ENCODE results near the gene NCKAP5.

NCKAP5 gene

GRCh38 chr2:133574620-133575019 is 6.4 kb upstream of the NCKAP5 start:
- Histone ChIP-seq H3K4me3 (ENCODE audit: low read depth in 1 of 2, low read length in 1 of 2) (no peak overlapping the region), H3K27me3 (no peaks in the 10 kb centered on the region), H3K4me1 (ENCODE audit: control insufficient read depth in 1 of 2, insufficient read depth in 1 of 2, low read depth in 1 of 2, low read length in 1 of 2) (no peaks in the 10 kb centered on the region), H3K27ac (no peak overlapping the region), H3K9me3 (no peaks in the 10 kb centered on the region), H3K36me3 (no peaks in the 10 kb centered on the region)
- TF ChIP-seq, protein P1, sequence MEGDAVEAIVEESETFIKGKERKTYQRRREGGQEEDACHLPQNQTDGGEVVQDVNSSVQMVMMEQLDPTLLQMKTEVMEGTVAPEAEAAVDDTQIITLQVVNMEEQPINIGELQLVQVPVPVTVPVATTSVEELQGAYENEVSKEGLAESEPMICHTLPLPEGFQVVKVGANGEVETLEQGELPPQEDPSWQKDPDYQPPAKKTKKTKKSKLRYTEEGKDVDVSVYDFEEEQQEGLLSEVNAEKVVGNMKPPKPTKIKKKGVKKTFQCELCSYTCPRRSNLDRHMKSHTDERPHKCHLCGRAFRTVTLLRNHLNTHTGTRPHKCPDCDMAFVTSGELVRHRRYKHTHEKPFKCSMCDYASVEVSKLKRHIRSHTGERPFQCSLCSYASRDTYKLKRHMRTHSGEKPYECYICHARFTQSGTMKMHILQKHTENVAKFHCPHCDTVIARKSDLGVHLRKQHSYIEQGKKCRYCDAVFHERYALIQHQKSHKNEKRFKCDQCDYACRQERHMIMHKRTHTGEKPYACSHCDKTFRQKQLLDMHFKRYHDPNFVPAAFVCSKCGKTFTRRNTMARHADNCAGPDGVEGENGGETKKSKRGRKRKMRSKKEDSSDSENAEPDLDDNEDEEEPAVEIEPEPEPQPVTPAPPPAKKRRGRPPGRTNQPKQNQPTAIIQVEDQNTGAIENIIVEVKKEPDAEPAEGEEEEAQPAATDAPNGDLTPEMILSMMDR (IDR thresholded peaks at IDR 0.05): no peak

- H3K27ac ChIP-seq: no peak overlapping the region
- H3K36me3 ChIP-seq: no peaks in the 10 kb centered on the region
- TF ChIP-seq, protein P1 (IDR thresholded peaks at IDR 0.05): no peak
- H3K27me3 ChIP-seq: peaks cover 2% of the 10 kb centered on the region
- H3K4me1 ChIP-seq (ENCODE audit: control insufficient read depth in 1 of 2, insufficient read depth in 1 of 2, low read depth in 1 of 2, low read length in 1 of 2): no peaks in the 10 kb centered on the region
- H3K9me3 ChIP-seq: no peaks in the 10 kb centered on the region
- no peak overlapping the region for H3K4me3 ChIP-seq (ENCODE audit: low read depth in 1 of 2, low read length in 1 of 2)
Observed at GRCh38 chr2:133574186-133574585, 5.9 kb upstream of the NCKAP5 start.

GRCh38 chr2:133573491-133574162 is 5.4 kb upstream of the NCKAP5 start:
- Histone ChIP-seq H3K27me3 (peaks cover 8% of the 10 kb centered on the region), H3K36me3 (no peaks in the 10 kb centered on the region), H3K4me1 (ENCODE audit: control insufficient read depth in 1 of 2, insufficient read depth in 1 of 2, low read depth in 1 of 2, low read length in 1 of 2) (no peaks in the 10 kb centered on the region), H3K4me3 (ENCODE audit: low read depth in 1 of 2, low read length in 1 of 2) (no peak overlapping the region), H3K27ac (no peak overlapping the region), H3K9me3 (no peaks in the 10 kb centered on the region)
- TF ChIP-seq, protein P1 (IDR thresholded peaks at IDR 0.05): no peak

GRCh38 chr2:133571249-133571648 is 3.0 kb upstream of the NCKAP5 start:
- no peaks in the 10 kb centered on the region for H3K9me3 ChIP-seq
- H3K4me3 ChIP-seq (ENCODE audit: low read depth in 1 of 2, low read length in 1 of 2): no peak overlapping the region
- TF ChIP-seq, protein P1 (IDR thresholded peaks at IDR 0.05): no peak
- peaks cover 24% of the 10 kb centered on the region for H3K27me3 ChIP-seq
- H3K27ac ChIP-seq: no peak overlapping the region
- no peaks in the 10 kb centered on the region for H3K4me1 ChIP-seq (ENCODE audit: control insufficient read depth in 1 of 2, insufficient read depth in 1 of 2, low read depth in 1 of 2, low read length in 1 of 2)
- no peaks in the 10 kb centered on the region for H3K36me3 ChIP-seq

- no peaks in the 10 kb centered on the region for H3K9me3 ChIP-seq
Observed at GRCh38 chr2:133570542-133570941, 2.3 kb upstream of the NCKAP5 start.

More at GRCh38 chr2:133570542-133570941, 2.3 kb upstream of the NCKAP5 start:
- TF ChIP-seq, protein P1 (IDR thresholded peaks at IDR 0.05): no peak
- Histone ChIP-seq H3K27me3 (peaks cover 24% of the 10 kb centered on the region), H3K4me1 (ENCODE audit: control insufficient read depth in 1 of 2, insufficient read depth in 1 of 2, low read depth in 1 of 2, low read length in 1 of 2) (no peaks in the 10 kb centered on the region), H3K36me3 (no peaks in the 10 kb centered on the region), H3K4me3 (ENCODE audit: low read depth in 1 of 2, low read length in 1 of 2) (no peak overlapping the region), H3K27ac (no peak overlapping the region)
